Right hindlimb (tissue), 1 donor: Measurements from ENCODE around the gene RNF13.
A peak's percentile ranks its signal among the peaks of the same experiment; 100 is the strongest.
"Not testable (repeated sequence)": the region's sequence is repeated elsewhere in the genome, so short reads cannot be mapped to it uniquely, and the experiment has no call there.

Experiments used
- DNase-seq: peaks from one replicate; pipeline ENCODE4 v3.0.0-alpha.2; 2018

The RNF13 gene

GRCh38 chr3:149959443-149959842 is 146.4 kb downstream of the RNF13 start:
- no peak for DNase-seq

GRCh38 chr3:149963485-149963884 is 150.5 kb downstream of the RNF13 start:
- no peak for DNase-seq

- DNase-seq, result peak; percentile 44
Observed at GRCh38 chr3:149964291-149964690, 151.3 kb downstream of the RNF13 start.

- no peak for DNase-seq
Observed at GRCh38 chr3:149965278-149965677, 152.3 kb downstream of the RNF13 start.

- DNase-seq, result no peak
Observed at GRCh38 chr3:149967086-149967685, 154.2 kb downstream of the RNF13 start.

- DNase-seq, result no peak
Observed at GRCh38 chr3:149968216-149968615, 155.2 kb downstream of the RNF13 start.

- peak; percentile 81 for DNase-seq
Observed at GRCh38 chr3:149969110-149969939, 156.3 kb downstream of the RNF13 start.

GRCh38 chr3:149969940-149970715 is 157.1 kb downstream of the RNF13 start:
- DNase-seq, result peak; percentile 92

- DNase-seq, result peak; percentile 89
Observed at GRCh38 chr3:149970716-149971402, 157.8 kb downstream of the RNF13 start, which contains the start of gene PFN2. Gene PFN2, minus strand, starts transcription at chr3:149970895. Its CDS starts 39 bp downstream, at chr3:149970856.

- peak; percentile 87 for DNase-seq
Observed at GRCh38 chr3:149971403-149972075, 158.5 kb downstream of the RNF13 start.

- no peak for DNase-seq
Observed at GRCh38 chr3:149975919-149976318, 162.9 kb downstream of the RNF13 start.

GRCh38 chr3:149977386-149977785 is 164.4 kb downstream of the RNF13 start:
- DNase-seq, result no peak

- not testable (repeated sequence) for DNase-seq
Observed at GRCh38 chr3:149981979-149982378, 169.0 kb downstream of the RNF13 start.

- not testable (repeated sequence) for DNase-seq
Observed at GRCh38 chr3:149983053-149983452, 170.0 kb downstream of the RNF13 start.

GRCh38 chr3:149983628-149984027 is 170.6 kb downstream of the RNF13 start:
- DNase-seq, result no peak

- DNase-seq, result no peak
Observed at GRCh38 chr3:149989307-149989706, 176.3 kb downstream of the RNF13 start.

GRCh38 chr3:149990423-149990948 is 177.5 kb downstream of the RNF13 start:
- no peak for DNase-seq

GRCh38 chr3:149992416-149993058 is 179.5 kb downstream of the RNF13 start:
- DNase-seq, result no peak

GRCh38 chr3:149998946-149999345 is 185.9 kb downstream of the RNF13 start:
- no peak for DNase-seq

GRCh38 chr3:149999421-149999820 is 186.4 kb downstream of the RNF13 start:
- DNase-seq, result no peak

- DNase-seq, result no peak
Observed at GRCh38 chr3:150000641-150001040, 187.6 kb downstream of the RNF13 start.
